Activated effector memory CD4-positive, alpha-beta T cell treated with Interleukin-2 at 50 U/mL for 16 hours (primary cell): Measurements from ENCODE around the gene PPM1F.

ENCODE experiments used
- DNase-seq: peaks from one replicate; pipeline ENCODE4 v3.0.0-alpha.2; 2020

PPM1F gene, protein sequence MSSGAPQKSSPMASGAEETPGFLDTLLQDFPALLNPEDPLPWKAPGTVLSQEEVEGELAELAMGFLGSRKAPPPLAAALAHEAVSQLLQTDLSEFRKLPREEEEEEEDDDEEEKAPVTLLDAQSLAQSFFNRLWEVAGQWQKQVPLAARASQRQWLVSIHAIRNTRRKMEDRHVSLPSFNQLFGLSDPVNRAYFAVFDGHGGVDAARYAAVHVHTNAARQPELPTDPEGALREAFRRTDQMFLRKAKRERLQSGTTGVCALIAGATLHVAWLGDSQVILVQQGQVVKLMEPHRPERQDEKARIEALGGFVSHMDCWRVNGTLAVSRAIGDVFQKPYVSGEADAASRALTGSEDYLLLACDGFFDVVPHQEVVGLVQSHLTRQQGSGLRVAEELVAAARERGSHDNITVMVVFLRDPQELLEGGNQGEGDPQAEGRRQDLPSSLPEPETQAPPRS

DNA sequence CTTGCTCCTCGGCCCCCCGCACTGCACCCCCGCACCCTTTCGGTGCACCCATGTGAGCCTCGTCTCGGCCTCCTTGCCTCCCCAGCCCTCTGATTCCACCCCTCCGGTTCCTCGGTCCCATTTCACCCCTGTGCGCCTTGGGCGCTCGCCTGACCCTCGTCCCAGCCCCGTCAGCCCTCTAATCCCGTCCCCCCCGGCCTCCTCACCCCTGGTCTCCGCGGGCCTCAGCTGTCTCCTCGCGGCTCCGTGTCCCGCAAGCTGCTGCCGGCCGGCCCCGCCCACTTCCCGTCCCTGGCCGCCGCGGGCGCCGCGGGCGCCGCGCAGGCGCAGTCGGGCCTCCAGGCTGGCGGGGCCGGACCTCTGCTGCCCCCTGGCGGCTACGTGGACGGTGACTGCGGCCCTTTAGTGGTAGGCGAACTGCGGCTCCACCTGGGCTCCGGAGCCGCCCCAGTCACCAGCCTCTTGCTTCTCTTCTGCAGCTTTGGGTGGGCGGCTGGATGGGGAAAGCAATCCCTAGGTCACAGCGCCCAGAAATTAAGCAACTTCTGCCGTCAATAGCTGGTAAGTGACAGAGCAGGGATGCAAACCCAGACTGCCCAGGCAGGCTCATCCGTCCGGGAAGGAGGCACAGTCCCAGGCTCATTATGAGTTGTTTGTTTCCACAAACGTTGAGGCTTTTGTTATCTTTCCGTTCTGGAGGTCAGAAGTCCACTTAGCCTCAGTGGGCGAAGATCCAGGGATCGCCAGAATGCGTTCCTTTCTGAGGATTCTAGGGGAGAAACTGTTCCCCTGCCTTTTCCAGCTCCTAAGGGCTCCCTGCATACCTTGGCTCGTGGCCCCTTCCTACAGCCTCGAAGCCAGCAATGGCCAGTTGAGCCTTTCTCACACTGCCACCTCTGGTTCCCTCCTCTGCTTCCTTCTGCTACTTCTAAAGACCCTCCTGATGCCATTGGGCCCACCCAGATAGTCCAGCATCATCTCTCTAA lies at the start of gene PPM1F:
Gene PPM1F, minus strand, starts transcription at position 263 of the 986 bp plus-strand sequence. CDS start 6,800 bp downstream, outside the sequence.
- peak; percentile 88 for DNase-seq

DNA sequence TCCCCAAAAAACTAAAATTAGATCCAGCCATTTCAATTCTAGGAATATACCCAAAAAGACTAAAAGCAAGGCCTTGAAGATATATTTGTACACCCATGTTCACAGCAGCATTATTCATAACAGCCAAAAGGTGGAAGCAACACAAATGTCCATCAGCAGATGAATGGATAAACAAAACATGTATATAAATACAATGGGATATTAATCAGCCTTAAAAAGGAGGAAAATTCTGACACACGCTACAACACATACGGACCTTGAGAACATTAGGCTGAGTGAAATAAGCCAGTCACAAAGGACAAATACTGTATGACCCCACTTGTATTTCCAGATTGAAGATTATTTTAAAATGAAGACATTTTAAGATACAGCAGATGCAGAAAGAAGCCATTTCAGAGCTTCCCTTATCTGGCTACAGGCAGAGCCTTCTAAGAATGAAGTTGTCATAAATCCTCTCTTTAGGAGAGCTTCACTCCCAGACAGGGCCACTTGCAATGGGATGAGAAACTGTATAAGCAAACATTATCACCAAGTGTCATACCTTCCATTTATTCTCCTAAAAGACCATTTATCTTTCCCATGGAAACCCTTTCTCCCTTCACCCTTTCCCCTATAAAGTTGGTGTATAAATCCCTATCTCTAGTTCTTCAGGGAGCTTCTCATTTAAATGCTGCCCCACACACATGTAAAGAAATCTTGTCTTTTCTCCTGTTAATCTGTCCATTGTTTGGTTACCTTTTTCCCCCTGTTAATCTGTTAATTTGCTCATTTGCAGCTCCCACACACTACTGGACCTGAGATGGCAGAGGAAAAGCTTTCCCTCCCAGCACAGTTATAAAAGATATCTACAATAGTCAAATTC lies 49.2 kb upstream of the PPM1F start:
- DNase-seq: no peak

DNA sequence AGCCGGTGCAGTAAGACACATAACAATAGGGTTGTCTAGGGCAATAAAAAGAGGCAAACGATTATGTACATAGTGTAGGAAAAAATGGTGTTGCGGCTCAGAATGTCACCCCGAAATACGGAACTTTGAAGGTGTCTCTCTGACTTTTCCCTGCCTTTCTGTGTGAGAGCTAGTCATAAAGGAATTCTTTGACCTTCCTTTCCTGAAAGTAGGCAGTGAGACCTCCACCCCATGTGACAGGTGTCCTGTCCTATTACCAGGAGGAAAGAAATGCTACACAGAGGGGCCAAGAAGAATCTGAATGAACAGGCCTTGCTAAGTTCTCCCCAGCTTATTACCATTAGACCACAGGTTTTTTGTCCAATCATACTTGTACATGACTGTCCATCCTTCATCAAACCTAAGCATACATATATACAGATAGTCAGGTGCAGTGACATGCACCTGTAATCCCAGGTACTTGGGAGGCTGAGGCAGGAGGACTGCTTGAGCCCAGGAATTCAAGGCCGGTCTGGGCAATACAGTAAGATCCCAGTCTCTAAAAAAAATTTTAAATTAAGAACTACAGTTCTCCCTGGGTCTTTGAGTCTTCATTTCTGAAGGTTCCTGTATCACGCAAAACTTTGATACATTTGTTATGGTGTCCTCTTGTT lies 46.1 kb upstream of the PPM1F start:
- DNase-seq: no peak

DNA sequence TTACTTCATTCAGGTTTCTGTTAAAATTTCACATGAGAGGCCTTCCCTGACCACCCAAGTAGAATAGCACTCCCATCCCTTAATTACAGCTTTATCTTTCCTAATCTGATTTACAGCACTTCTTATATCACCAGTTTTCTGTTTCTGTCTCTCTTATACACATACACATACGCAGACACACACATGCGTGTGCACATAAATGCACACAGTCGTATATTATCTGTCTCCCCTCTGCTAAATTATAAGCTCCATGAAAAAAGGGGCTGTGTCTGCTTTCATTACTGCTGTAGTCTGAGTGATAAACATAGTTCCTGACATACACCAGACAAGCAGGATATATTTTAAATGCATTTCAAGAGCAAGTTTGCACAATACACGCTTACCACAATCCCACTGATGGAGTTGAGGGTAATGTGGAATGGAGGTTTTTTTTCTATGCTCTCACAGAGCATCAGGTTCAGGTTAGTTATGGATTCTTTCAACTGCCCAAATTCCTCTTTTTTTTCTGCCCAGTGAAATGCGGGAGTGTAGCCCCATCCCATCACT lies 43.6 kb upstream of the PPM1F start:
- no peak for DNase-seq

DNA sequence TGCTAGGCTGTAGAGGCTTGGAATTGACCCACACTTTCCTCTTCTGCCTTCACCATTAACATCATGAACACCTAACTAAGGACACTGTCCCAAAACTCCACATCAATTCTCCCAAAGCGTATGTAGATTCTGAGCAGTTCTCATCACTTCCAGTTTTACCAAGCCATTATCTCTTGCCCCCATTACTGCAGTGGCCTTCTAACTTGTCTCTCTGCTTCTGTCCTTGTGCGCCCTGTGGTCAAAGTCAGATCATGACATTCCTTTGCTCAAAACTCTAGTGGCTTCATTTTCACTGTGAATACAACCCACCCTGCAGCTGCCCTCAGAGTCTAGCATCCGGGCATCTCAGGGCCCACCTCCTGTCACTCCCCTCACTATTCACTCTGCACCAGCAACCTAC lies 43.0 kb upstream of the PPM1F start:
- DNase-seq: no peak

DNA sequence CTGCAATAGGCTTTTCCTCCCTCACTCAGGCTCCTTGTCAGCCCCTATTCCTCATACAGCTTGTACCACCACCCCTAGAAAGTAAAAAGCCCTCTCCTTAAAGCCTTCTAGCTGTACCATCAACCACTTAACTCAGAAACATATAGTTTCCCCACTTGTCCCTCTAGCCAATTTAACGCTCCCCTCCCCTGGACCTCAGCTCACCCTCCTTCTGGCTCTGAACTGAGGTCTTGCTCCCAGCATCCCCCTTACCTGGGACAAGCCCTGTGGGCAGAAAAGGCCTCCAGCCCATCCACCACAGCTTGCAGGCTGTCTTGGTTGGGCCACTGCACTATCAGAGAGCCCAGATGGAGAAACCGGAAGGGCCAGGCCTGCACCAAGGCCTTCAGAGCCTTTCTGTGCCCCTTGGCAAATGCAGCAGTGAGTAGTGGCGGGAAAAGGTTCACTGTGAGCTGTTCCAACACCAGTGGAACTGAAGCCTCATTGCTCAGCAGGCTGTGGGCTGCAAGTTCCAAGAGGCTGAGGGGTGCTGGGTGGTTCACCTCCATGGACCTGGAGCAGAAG lies 42.3 kb upstream of the PPM1F start:
- DNase-seq: no peak

DNA sequence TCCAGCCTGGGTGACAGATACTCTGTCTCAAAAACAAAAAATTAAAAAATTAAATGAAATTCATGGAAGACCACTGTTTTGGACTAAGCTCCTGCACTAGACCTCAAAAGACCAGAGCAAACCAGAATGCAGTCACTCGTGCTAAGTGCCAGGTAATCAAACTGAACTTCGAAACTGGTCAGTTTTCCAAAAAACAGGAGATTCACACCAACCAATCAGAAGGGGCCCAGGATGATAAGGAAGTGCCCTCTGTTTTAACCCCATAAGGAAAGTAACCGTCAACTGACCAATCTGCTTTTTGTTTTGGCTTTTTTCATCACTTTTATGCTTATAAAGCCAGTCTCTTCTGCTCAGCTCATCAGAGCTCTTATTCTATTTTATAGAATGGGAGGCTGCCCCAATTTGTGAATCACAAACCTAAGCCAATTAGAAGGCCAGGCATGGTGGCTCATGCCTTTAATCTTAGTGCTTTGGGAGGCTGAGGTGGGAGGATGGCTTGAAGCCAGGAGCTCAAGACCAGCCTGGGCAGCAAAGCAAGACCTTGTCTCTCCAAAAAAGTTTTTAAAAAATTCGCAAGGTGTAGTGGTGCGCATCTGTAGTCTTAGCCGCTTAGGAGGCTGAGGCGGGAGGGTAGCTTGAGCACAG lies 40.1 kb upstream of the PPM1F start:
- no peak for DNase-seq

DNA sequence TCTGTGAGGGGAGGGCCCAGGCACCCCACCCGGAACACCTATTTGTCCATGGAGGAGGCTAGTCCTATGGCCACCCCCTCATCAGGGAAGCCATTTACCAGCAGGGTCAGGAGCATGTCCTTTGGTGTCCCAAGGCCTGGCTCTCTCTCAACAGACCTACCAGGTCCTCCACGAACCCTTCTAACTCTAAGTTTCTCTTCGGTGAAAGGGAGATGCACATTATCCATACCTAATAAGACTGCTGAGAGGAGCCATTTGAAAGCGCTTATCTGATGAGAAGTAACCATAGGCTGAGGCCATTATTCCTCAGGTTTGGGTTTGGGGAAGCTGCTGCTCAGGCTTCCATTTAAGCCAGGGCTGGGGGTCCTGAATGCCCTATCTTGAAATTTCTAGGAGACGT lies 39.1 kb upstream of the PPM1F start:
- DNase-seq: no peak

DNA sequence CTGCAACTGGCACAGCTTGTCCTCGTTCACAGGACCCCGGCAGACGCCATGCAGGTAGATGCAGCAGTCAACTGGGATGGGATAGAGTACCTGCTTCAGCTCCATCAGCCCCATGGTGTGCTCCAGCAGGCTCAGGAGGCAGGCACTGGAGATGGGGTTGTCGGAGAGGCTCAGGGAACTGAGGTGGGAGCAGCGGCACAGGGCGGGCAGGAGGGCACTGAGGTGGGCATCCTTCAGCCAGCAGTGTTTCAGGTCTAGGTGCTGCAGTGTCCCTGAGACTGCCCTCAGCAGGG lies 38.6 kb upstream of the PPM1F start:
- no peak for DNase-seq

DNA sequence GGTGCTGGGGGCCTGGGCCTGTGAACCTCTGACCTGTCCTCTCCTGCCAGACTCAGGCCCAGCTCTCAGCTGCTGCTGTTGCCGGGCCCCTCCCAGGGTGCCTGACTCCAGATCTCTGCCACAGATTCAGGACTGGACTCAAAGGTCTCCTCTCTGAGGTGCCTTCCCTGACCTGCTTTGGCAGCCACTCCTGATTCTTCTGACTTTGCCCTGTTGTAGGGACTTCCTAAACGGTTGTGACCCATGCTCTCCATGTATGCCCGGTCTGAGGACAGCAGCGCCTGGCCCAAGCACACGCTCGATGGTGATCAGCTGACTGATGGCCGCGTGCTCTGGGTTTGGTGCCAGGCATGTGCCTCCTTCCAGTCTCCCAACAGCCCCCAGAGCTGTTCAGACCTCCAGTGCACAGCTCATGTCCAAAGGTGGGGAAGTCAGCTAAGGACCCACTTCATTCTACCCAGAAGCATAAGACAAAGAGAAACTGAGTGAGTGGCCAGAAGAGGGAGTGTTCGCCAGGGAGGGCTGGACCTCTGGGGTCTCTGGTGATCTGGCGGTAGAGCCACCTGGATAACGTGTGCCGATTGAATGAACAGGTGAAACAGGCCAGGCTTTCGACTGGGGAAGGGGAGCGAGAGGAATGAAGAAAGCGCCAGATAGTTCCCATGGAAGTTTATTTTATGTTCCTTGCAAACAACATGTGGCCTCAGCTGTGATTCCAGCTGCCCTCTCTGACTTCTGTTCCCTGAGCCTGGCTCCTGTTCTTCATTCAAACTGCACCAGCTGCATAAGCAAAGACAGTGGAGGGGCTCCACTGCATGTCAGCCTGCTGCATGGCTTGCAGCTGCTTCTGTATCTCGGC lies 38.0 kb upstream of the PPM1F start:
- no peak for DNase-seq

DNA sequence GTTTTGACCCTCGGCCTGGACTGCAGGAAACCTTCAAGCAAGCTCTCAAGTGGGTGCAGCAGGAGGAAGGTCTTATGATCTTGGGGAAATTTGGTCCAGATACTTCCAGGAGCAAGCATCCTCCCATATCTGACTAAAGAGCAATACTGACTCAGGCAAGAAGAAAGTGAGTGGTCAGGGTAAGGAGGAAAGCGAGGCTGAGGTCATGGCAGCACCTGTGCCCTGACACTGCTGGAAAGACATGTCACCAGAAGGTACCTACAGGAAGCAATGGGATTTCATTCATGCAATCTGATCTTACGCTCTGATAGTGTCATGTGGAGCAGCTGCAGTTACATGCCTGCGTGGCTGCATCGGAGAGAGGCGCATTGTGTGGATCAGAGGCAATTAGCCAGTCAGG lies 36.4 kb upstream of the PPM1F start:
- DNase-seq: no peak

DNA sequence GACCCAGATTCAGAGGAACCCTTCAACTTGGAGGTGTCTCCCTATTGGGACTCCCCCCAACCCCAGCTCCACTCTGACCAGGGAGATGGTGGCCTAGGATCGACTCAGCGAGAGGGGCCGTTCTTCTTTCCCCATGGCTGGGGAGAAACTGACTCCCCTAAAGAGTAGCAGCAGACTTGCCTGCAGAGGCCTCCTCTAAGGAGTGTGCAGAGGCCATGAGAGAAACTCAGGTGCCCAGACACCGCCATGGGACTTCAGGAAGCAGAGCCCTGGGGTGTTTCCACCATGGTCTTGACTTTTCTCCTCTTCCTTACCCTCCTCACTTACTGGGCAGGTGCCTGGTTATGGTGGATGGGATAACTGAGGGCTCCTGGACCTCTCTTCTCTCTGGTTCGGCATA lies 32.6 kb upstream of the PPM1F start:
- no peak for DNase-seq

DNA sequence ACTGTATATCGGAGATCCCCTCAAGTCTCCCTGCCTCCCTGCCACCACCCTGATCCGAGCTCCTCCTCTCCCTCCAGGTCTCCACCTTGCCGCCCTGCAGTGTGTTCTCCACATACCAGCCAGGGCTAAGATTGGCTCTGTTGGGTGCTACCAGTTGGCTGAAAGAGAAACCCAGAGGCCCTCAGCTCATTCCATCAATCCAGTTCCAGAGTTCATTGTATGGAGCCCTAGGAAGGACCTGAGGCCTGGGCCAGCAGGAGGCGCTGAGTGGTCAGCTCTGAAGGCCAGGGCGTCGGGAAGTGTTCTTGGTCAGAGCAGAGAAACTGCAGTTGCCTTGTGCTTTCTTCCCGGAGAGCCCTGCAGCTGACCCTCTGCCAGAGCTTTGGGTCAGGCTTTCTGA lies 32.1 kb upstream of the PPM1F start:
- no peak for DNase-seq

DNA sequence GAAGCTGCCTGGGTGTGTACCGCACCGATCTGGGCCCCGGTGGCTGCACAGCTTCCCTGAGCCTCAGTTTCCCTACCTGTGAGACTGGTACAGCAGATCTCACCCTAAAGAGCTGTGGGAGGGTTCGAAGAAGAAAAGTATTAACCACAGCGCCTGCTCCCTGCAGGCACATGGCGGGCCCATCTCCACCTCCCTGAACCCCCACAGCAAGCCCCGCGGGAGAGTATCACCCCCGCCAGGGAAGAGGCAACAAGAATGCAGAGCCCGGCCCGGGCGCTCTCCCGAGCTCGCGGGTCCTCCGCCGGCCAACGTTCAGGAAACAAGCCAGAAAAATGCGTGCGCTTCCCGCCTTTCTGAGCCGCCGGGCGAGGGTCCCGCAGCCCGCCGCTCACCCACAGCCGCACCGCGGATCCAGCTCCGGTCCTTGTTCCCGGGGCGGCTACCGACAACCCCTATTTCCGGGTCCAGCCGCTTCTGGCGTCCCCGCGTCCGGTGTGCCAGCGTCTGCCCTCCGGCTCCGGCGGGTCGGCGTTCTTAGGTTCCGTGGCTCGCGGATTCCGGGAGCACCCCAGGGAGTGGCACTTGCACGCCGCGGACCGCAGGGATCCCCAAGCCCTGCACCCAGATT lies 29.8 kb upstream of the PPM1F start, which contains the start of gene TOP3B:
Gene TOP3B, minus strand, starts transcription at position 450 of the 628 bp plus-strand sequence. CDS start 7,078 bp downstream, outside the sequence.
- peak; percentile 71 for DNase-seq

DNA sequence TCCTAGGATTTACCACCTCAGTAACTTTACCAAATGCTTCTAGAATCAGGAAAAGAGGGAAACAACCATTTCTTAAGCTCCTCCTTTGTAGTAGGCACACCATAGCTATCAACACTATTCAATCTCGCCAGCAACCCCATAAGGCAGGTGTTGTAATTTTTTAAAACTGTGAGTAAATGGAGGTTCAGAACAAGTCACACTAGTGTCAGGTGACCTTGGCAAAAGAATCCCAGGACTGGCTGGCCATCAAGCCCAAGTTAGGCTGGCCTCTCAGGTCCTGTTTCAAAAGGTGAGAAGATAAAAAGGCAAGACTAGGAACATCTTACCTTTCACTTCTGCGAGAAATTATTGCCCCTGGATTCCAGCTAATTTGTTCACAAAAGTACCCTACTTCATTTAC lies 29.2 kb upstream of the PPM1F start:
- DNase-seq: no peak

DNA sequence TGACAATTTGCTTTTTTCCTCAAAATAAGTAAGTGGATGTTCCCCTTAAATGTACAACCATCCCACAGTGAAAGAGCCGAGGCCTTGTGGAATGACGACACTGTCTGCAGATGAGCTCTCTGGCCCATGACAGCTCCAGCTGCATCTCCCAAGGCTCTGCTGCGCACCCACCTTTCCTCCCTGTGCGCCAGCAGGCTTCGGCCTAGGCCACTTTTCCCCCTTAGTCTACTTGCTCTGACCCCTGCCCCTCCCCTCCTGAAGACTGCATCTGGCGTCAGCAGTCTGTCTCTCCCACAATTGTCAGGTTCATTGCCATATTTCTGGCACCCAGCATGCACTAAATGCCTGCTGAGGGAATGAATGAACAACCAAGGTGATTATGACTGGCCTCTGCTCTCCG lies 27.9 kb upstream of the PPM1F start:
- DNase-seq: no peak

DNA sequence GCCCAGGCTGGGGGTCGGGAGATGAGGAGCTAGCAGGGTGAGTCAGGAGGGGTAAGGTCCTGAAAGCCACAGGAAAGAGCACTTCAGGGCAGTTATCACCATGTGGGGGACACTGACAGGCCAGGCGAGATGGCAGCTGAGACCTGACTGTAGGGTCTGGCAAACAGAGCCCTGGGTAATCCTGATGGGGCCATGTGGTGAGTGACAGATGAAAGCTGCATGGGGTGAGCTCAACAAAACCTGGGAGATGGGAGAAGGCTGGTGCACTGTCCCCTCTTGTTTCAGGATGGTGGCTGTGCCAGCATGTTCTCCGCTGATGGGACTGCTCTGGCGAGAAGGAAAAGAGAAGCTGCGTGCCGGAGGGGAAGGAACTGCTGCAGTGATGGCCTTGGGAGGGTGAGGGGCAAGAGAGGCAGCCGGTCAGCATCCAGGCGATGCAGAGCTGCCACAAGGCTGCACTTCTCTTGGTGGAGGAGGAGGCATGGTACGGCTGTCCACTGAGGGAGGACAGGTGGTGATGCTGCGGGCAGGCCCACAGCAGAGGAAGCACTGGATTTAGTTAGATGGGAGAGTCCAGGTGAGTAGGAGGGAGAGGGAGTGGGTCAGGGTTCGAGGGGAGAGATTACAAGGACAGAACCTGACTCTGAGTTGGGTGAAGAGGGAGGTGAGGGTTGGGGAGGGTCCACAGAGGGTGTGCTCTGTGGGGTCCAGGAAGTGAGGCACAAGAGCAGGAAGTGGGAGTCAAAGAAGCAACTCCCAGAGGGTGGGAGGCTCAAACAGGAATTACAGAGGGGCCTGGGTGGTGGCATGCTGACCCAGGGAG lies 26.1 kb upstream of the PPM1F start:
- no peak for DNase-seq

DNA sequence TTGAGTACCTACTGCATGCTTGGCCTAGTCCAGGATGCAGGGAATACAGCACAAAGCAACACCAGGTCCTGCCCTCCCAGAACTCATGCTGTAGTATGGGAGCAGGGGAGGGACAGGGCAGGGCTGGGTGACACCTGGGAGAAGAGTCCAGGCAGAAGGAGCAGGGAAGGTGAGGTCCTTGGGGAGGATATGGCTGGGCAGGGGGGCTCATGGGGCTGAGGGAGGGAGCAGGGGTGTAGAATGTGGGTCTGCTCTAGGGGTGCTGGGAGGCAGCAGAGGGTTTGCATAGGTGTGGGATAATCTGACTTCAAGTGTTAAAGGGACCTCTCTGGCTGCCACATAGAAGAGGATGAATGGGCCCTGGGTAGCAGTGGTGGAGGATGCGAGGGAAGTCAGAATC lies 25.2 kb upstream of the PPM1F start:
- no peak for DNase-seq

DNA sequence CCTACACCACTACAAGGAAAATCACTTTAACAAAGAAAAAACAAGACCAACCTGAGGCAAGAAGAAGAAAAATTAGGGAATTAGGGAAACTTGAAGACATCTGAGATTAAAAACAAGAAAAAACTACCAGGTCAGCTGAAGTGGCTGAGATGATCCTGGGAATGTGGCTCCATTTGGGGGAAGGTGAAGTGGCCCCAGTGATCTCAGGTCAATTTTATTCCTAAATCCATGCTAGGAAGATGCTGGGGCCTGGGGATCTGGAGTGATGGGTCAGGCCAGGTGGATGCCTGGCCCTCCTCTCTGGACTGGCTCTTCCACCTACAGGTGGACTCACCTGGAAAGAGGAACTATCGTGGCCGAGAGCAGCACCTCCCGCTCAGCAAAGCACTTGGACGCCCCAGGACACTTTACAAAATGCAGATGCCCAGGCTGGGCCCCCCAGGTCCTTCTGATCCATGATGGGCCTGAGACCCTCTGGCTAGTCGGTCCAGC lies 23.3 kb upstream of the PPM1F start:
- DNase-seq: no peak
